ENCODE measurements around the gene STAG2.

GRCh38 chrX:123967497-123967896 is 6.0 kb downstream of the STAG2 start:
- TF ChIP-seq CTCF (IDR thresholded peaks at IDR 0.05; ENCODE audit: low read length): no peak
- no peak for TF ChIP-seq EZH2phosphoT487 (IDR thresholded peaks at IDR 0.05; ENCODE audit: low read length)
